Left cardiac atrium (tissue), 4 donors: ENCODE results near the gene PTGIR. TPM values are rescaled to one million over a fixed set of nuclear protein-coding genes. Genes with fewer than 3 reads are reported as not detected.

ENCODE experiments used
- ATAC-seq, 2 donors: fragments of 200-7000 bp; cut with Tn5 transposase; one replicate each; pipeline ENCODE4 v1.9.1; 2020; ENCODE audit warnings: mild to moderate bottlenecking in 2 of 2, moderate library complexity in 2 of 2
- DNase-seq: peaks from one replicate; pipeline ENCODE4 v3.0.0-alpha.2; 2020
- intact Hi-C, 2 donors: fragments of 100-400 bp; cut with DNase I; formaldehyde crosslinking; loops; one replicate each; pipeline versions ENCODE4 v1.14.1 to v1.15.1; 2022 to 2023
- long read RNA-seq: library from polyadenylated mRNA; unstranded; transcript quantifications from one replicate; pipeline ENCODE4 v2.0.0, GENCODE V29; 2021
- total RNA-seq, 2 donors: library from RNA; stranded (reverse); fragmentation: NEBNext Ultra II Directional; extraction: Animal tissue kit (Norgen Biotek cat#: 25700); gene quantifications; one replicate each; pipeline ENCODE4 v1.2.1, GENCODE V29; 2021
- donor health status: DM: no; HTN: yes; CAD: no.
- donor health status: DM: no; HTN: yes; CAD: no; lungs with severe emphysema.
- donor health status: DM: yes; HTN: yes; CAD: no.
- donor health status: Dilated cardiomyopathy.

The PTGIR gene, protein sequence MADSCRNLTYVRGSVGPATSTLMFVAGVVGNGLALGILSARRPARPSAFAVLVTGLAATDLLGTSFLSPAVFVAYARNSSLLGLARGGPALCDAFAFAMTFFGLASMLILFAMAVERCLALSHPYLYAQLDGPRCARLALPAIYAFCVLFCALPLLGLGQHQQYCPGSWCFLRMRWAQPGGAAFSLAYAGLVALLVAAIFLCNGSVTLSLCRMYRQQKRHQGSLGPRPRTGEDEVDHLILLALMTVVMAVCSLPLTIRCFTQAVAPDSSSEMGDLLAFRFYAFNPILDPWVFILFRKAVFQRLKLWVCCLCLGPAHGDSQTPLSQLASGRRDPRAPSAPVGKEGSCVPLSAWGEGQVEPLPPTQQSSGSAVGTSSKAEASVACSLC
- total RNA-seq, result 10 to 100 TPM in 1 of 2 donors, 1 to 10 TPM in 1; 5.5 to 14.8 TPM
- long read RNA-seq, transcript PTGIR-201 (3 exons, 2,107 nt), result major isoform, 9 of 12 reads
- long read RNA-seq, partial matches to known transcripts, result 1 of 12 reads
- long read RNA-seq, other reads (novel, unspliced or antisense), result 2 of 12 reads

DNA sequence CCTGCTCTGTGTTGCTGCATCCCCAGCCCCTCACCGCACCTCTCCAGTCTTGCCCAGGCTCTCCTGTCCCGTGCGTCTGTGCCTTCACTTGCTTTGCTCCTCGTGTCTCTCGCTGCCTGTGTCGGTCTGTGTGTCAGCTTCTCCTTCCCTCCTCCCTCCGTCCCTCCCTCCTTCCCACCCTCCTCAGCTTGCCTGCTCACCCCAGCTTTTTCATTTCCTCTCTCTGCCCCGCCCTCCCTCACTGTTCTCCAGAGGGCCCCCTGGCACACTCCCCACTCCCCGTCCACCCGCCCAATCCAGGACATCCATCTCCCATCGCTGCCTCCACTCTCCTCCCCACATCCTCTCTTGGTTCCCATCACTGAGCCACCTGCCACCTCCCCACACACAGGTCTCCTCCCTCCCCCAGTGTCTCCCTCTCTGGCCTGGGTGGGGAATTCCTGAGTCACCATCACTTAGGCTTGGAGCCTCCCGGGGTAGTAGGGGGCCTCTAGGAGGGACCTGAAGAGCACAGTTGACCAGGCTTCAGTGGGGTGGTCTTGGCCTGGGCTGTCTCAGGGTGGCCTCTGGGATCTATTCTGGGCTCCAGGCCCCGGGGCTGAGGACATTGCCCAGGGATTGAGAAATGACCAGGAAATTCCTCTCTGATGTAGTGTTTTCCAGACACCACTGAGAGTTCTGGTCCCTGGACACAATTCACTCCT, at the start of gene PTGIR:
Gene PTGIR (minus strand): TSS at position 132 of the 704 bp plus-strand sequence. CDS start 864 bp downstream, outside the sequence.
- peak; percentile 81 for DNase-seq
- intact Hi-C loops, result no loop called here
- peak; percentile 72 to 73 for ATAC-seq

GRCh38 chr19:46670813-46671212, 45.9 kb upstream of the PTGIR start:
- no peak for DNase-seq
- no peak for ATAC-seq
- intact Hi-C loops, result no loop called here

GRCh38 chr19:46668662-46669061, 43.8 kb upstream of the PTGIR start:
- DNase-seq, result no peak
- intact Hi-C loops, result loop anchor here in 1 of 2 donors (10.0 kb wide), 1 partner anchor 54 kb away; no protein-coding TSS in a partner anchor
- no peak for ATAC-seq

GRCh38 chr19:46665072-46665471, 40.2 kb upstream of the PTGIR start:
- intact Hi-C loops, result loop anchor here in 1 of 2 donors (10.0 kb wide), 1 partner anchor 50 kb away; no protein-coding TSS in a partner anchor
- no peak for ATAC-seq

GRCh38 chr19:46661735-46662592, 37.1 kb upstream of the PTGIR start:
- DNase-seq, result peak; percentile 83
- ATAC-seq, result peak; percentile 71 to 83
- intact Hi-C loops, result loop anchor here (1.0 to 10.0 kb wide), 2 partner anchors 47 to 48 kb away; no protein-coding TSS in a partner anchor

More at GRCh38 chr19:46665072-46665471, 40.2 kb upstream of the PTGIR start:
- DNase-seq, result no peak

DNA sequence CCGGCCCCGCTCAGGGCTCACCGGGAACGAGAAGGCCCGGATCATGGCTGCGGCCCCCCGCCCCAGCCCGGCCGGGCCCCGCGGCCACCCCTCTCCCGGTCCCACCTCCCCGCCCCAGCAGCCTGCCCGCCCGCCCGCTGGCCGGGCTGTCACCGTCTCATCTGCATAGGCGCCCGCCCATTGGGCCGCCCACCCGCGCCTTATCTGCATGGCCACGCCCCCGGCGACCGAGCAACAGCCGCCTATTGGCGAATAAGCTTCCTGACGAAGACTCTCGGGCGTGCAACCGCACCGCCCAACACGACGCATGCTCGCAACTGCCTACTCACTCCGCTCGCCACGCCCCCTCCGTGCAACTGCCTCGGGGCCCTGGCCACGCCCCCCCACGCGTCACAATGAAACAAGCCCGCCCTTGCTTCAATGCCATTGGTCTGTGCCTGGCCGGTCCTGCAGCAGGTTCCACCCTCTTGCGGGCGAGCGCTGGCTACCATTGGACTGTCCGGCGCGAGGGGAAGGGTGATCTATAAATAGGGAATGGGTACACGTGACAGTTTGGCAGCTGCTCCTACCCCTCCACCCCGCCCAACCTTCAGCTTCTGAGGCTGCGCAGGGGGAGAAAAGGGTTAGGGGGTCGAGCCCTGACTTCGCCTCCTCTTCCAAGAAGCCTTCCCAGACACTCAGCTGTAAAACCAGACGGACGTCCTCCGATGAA, 36.3 kb upstream of the PTGIR start, which contains the start of gene DACT3:
Gene DACT3 (minus strand): TSS at position 163 of the 712 bp plus-strand sequence. CDS start 118 bp downstream, at position 45.
- intact Hi-C loops, result loop anchor here in 1 of 2 donors (10.0 kb wide), 1 partner anchor 46 kb away; no protein-coding TSS in a partner anchor

GRCh38 chr19:46660551-46661019, 35.7 kb upstream of the PTGIR start:
- ATAC-seq (peak in 1 of 2 donors; percentile 2), DNase-seq (peak; percentile 44)
- intact Hi-C loops, result loop anchor here in 1 of 2 donors (10.0 kb wide), 1 partner anchor 46 kb away; no protein-coding TSS in a partner anchor

More for the DNA sequence above, 36.3 kb upstream of the PTGIR start, which contains the start of gene DACT3:
- peak; percentile 94 to 97 for ATAC-seq
- peak; percentile 100 for DNase-seq

DNA sequence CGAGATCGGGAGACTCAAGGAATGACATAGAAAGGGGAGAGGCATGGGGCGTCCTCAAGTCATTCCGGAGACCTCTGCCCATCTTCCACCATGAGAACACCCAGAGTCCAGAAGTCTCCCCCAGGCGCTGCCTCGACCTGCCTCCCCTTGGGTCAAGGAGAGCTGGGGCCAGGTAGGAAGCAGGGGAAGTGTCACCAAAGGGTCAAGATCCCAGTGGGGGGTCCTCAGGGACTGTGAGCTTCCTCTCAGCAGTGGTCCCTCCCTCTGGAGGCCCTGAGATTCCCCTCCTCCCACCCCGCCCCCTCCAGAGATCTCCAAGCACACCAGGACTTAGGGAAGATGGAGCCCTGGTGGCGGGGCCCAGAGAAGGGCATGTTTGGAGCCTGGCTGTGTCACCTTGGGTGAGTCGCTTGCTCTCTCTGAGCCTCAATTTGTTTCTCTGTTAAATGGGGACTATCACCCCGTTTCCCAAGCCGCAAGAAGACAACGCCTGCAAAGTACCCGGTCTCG, 35.2 kb upstream of the PTGIR start:
- intact Hi-C loops, result loop anchor here in 1 of 2 donors (10.0 kb wide), 1 partner anchor 45 kb away; no protein-coding TSS in a partner anchor
- ATAC-seq (no peak), DNase-seq (no peak)

- no peak for ATAC-seq
- DNase-seq, result no peak
- intact Hi-C loops, result loop anchor here in 1 of 2 donors (10.0 kb wide), 1 partner anchor 45 kb away; no protein-coding TSS in a partner anchor
These were observed 34.5 kb upstream of the PTGIR start for GRCh38 chr19:46659151-46660007.

DNA sequence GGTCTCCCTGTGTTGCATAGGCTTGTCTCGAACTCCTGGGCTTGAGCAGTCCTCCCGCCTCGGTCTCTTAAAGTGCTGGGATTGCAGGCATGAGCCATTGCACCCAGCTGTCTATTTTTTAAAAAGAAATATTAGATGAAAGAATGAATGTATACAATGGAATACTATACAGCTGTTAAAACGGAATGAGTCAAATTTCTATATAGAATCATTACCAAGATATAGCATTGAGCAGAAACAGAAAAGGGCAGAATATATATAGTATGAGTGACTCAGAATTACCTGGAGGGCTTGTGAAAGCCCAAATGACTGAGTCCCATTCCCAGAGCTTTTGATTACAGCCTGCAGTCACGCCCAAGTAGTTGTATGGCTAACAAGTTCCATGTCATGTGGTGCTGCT, 31.7 kb upstream of the PTGIR start:
- intact Hi-C loops, result no loop called here
- no peak for ATAC-seq
- DNase-seq, result no peak

DNA sequence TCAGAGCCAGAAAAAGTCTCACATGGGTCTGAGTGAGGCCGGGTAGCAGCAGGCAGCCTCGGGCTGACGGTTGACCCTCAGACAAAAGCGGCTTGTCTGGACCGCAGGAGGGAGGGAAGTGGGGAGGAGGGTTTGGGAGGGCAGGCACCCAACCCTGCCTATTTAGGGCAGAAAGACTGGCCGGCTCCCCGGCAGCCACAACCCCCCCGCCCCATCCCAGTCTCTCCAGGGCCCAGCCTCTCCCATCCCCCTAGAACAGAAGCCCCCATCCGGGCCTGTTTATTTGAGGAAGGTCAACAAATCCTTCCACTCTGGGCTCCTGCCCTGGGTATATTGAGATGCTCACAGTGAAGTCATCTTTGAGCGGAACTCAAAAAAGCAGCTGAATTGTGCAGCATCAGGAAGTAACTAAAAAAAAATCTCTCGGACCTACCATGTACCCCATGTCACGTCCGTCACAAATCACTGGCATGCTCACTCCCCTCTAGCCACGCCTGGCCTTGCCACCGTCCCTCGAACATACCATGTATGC, 29.8 kb upstream of the PTGIR start:
- DNase-seq (no peak), ATAC-seq (peak; percentile 72 to 81)
- intact Hi-C loops, result no loop called here

- DNase-seq (no peak), ATAC-seq (no peak)
- intact Hi-C loops, result no loop called here
These were observed 25.6 kb upstream of the PTGIR start for GRCh38 chr19:46650445-46650844.

DNA sequence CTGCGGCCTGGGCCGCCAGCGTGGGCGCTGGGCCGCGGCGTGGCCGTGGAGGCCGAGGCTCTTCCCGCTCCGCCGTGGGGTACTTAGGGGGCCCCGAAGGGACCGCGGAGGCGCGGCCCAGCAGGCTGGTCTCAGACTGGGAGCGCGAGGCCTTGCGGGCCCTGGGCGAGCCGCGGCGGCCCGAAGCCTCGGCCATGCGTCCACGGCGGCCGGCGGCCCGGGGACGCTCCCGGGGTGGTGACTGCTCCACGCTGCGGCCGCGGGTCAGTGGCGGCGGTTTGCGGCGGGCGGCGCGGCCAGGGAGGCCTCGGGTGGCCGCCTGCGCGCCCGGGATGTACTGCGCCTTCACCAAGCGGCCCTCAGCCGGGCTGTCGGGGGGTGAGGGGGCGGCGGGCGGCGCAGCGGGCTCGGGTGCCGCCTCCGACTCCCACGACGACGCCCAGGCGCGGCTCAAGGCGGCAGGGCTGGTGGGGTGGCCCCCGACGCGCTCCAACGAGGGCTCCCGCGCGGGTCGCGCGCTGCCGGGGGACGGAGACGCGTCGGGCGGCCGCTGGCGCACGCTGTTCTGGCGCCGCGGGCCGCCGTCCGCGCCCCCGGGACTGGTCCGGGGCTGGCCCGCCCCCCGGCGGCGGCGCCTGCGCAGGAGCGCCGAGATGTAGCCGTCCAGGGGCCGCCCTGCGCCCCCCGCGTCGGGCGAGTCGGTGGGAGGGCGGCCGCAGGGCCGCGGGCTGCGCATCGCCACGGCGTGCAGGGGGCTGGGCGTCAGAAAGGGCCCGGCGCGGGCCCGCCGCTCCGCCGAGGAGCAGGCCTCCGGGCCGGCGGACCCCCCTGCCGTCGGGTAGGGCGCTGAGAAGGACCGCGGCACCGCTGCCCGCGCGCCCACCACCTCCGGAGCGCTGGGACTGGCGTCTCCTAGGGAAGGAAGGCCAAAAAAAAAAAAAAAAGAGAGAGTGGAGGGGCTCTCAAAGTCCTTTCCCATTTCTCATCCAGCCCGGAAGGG, 24.4 kb upstream of the PTGIR start:
- peak in 1 of 2 donors; percentile 40 for ATAC-seq
- no peak for DNase-seq
- intact Hi-C loops, result no loop called here

- intact Hi-C loops, result no loop called here
- no peak for ATAC-seq
- no peak for DNase-seq
These were observed 23.4 kb upstream of the PTGIR start for GRCh38 chr19:46648060-46648960.
